Prostate gland (tissue), 2 donors: ENCODE results near the gene TMEM51. TPM values are rescaled to one million over a fixed set of nuclear protein-coding genes. Genes with fewer than 3 reads are reported as not detected.

ENCODE experiments used
- DNase-seq: peaks from one replicate; pipeline ENCODE4 v3.0.0-alpha.2; 2019; ENCODE audit warnings: low spot score
- H3K27ac ChIP-seq, 2 donors: fragments of 200-600 bp; sonication (generic); 2 replicates each; pipeline ENCODE4 v1.5.1; 2017 to 2019
- H3K27me3 ChIP-seq: fragments of 200-600 bp; sonication (generic); replicated peaks from 2 replicates; pipeline ENCODE4 v1.5.1; 2019; ENCODE audit not compliant: insufficient read depth
- H3K36me3 ChIP-seq, 2 donors: fragments of 200-600 bp; sonication (generic); 1 replicate in 1 of 2; 2 replicates in 1 of 2; pipeline versions ENCODE4 v1.5.1 to v1.8.1; 2017 to 2019
- H3K4me1 ChIP-seq: fragments of 200-600 bp; sonication (generic); replicated peaks from 2 replicates; pipeline ENCODE4 v1.5.1; 2019
- H3K4me3 ChIP-seq, 2 donors: fragments of 200-600 bp; sonication (generic); 2 replicates each; pipeline ENCODE4 v1.5.1; 2017 to 2019
- H3K9me3 ChIP-seq: fragments of 200-600 bp; sonication (generic); 2 replicates; pipeline ENCODE4 v1.5.1; 2017
- CTCF ChIP-seq, 4 experiments: fragments of 200-600 bp in 2 of 4; fragments of 450-650 bp in 2 of 4; sonication (generic) in 2 of 4; IDR thresholded peaks; 1 replicate in 3 of 4; 2 replicates in 1 of 4; pipeline ENCODE4 v1.5.1; 2016 to 2019; ENCODE audit warnings: antibody characterized with exemption in 4 of 4, mild to moderate bottlenecking in 2 of 4, moderate library complexity in 2 of 4
- POLR2A ChIP-seq: fragments of 450-650 bp; IDR thresholded peaks from one replicate; pipeline ENCODE4 v1.6.1; 2016; ENCODE audit warnings: antibody characterized with exemption, mild to moderate bottlenecking
- POLR2AphosphoS5 ChIP-seq: sonication (generic); formaldehyde crosslinking; IDR thresholded peaks from one replicate; pipeline ENCODE4 v1.6.1; 2017; ENCODE audit warnings: antibody characterized with exemption
- whole genome bisulfite sequencing: methylation state at CpG from one replicate; pipeline ENCODE4 v1.1.5; 2018; 5-methylcytosine and 5-hydroxymethylcytosine counted together
- intact Hi-C: fragments of 100-400 bp; cut with DNase I; formaldehyde crosslinking; loops from one replicate; pipeline ENCODE4 v1.14.2; 2022
- total RNA-seq, 2 donors: library from RNA; depleted of rRNA; stranded (reverse); fragments of >200 nt; gene quantifications; one replicate each; pipeline ENCODE4 v1.1.0, GENCODE V29; 2016

The TMEM51 gene
- total RNA-seq, 2 donors from 2014 or later, result 9.8 to 17.6 TPM

DNA sequence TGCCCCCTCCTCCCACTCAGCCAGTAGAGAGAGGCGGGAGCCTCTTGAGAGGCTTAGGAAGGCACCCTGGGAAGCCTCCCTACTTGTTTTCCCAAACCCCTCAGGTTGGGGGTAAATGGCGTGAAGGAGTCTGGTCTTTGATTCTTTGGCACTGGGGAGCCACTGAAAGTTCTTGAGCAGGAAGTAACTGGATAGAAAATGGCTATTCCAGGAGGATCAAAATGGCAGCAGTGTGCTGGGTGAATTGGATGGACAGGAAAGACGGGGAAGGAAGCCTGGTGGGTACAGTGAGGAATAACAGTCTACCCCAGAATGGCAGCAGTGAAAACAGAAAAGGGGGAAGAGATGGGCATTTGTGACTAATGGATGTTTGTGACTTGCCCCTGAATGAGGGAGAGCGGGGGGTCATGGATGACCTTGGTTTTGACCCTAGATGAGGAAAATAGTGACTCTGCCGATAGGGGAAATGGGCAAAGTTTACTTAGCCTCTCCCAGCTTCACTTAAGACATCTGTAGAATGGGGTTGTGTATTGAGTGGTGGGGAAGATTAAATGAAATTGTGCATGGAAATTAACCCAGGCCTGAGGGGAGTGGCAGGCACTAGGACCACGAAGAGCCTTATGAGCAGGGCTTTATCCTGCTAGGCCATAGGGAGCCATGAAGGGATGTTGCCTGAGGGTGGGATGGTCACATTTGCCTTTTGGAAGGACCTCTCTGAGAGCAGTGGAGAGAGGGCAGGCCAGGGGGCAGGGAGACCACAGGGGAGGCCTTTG is 32.7 kb downstream of the TMEM51 start:
- intact Hi-C loops, result no loop called here
- 76% methylated on average over 6 of the region's 6 CpGs for WGBS
- DNase-seq, result no peak
- Histone ChIP-seq H3K27ac (no peak overlapping the region), H3K4me3 (no peak overlapping the region), H3K36me3 (no peaks in the 10 kb centered on the region), H3K4me1 (no peaks in the 10 kb centered on the region), H3K27me3 (no peaks in the 10 kb centered on the region), H3K9me3 (no peaks in the 10 kb centered on the region)
- TF ChIP-seq POLR2AphosphoS5 (no peak), POLR2A (no peak), CTCF (IDR thresholded peaks at IDR 0.05) (no peak)

GRCh38 chr1:15186846-15187151 is 33.3 kb downstream of the TMEM51 start:
- no peak for DNase-seq

GRCh38 chr1:15187175-15188129 is 33.9 kb downstream of the TMEM51 start:
- no peak for TF ChIP-seq POLR2AphosphoS5
- no peak for TF ChIP-seq CTCF (IDR thresholded peaks at IDR 0.05)
- TF ChIP-seq POLR2A, result no peak
- WGBS, result 40% methylated on average over 15 of the region's 15 CpGs
- DNase-seq, result no peak
- no peak overlapping the region for H3K4me3 ChIP-seq
- no peaks in the 10 kb centered on the region for H3K4me1 ChIP-seq
- intact Hi-C loops, result no loop called here
- H3K27me3 ChIP-seq, result no peaks in the 10 kb centered on the region
- no peaks in the 10 kb centered on the region for H3K9me3 ChIP-seq
- no peak overlapping the region for H3K27ac ChIP-seq
- H3K36me3 ChIP-seq, result no peaks in the 10 kb centered on the region

More at GRCh38 chr1:15186846-15187151, 33.3 kb downstream of the TMEM51 start:
- intact Hi-C loops, result no loop called here
- 65% methylated on average over 6 of the region's 6 CpGs for WGBS
- Histone ChIP-seq H3K9me3 (no peaks in the 10 kb centered on the region), H3K4me1 (no peaks in the 10 kb centered on the region), H3K4me3 (no peak overlapping the region), H3K27ac (no peak overlapping the region), H3K27me3 (no peaks in the 10 kb centered on the region), H3K36me3 (no peaks in the 10 kb centered on the region)
- TF ChIP-seq POLR2AphosphoS5, result no peak
- TF ChIP-seq POLR2A, result no peak
- no peak for TF ChIP-seq CTCF (IDR thresholded peaks at IDR 0.05)

GRCh38 chr1:15188130-15188524 is 34.6 kb downstream of the TMEM51 start:
- Histone ChIP-seq H3K27ac (no peak overlapping the region), H3K9me3 (no peaks in the 10 kb centered on the region), H3K4me1 (no peaks in the 10 kb centered on the region), H3K27me3 (no peaks in the 10 kb centered on the region), H3K4me3 (no peak overlapping the region), H3K36me3 (no peaks in the 10 kb centered on the region)
- WGBS, result 46% methylated on average over 4 of the region's 4 CpGs
- TF ChIP-seq POLR2AphosphoS5 (no peak), CTCF (IDR thresholded peaks at IDR 0.05) (no peak), POLR2A (no peak)
- intact Hi-C loops, result no loop called here
- DNase-seq, result no peak
